IPS-18c (cell line): Measurements from ENCODE around the gene CCHCR1.

Experiments
- H3K4me3 ChIP-seq: 2 replicates; pipeline ENCODE4 v1.7.0; 2013; ENCODE audit warnings: low read depth, mild to moderate bottlenecking, low read length, moderate library complexity; ENCODE audit not compliant: insufficient read depth
- H3K9me3 ChIP-seq: one replicate; pipeline ENCODE4 v1.6.1; 2013; ENCODE audit warnings: mild to moderate bottlenecking, low read length, moderate library complexity; ENCODE audit not compliant: control insufficient read depth, insufficient read depth

CCHCR1 gene

GRCh38 chr6:31149827-31150447 is 7.7 kb downstream of the CCHCR1 start:
- no peak overlapping the region for H3K4me3 ChIP-seq

GRCh38 chr6:31145386-31145785 is 12.2 kb downstream of the CCHCR1 start:
- Histone ChIP-seq H3K4me3 (no peak overlapping the region), H3K9me3 (no peaks in the 10 kb centered on the region)

More at GRCh38 chr6:31149827-31150447, 7.7 kb downstream of the CCHCR1 start:
- H3K9me3 ChIP-seq = no peaks in the 10 kb centered on the region

GRCh38 chr6:31144970-31145340 is 12.6 kb downstream of the CCHCR1 start:
- no peak overlapping the region for H3K4me3 ChIP-seq
- no peaks in the 10 kb centered on the region for H3K9me3 ChIP-seq

- Histone ChIP-seq H3K9me3 (no peaks in the 10 kb centered on the region), H3K4me3 (no peak overlapping the region)
Measured at GRCh38 chr6:31144296-31144969, 13.2 kb downstream of the CCHCR1 start.

- no peaks in the 10 kb centered on the region for H3K9me3 ChIP-seq
Measured at GRCh38 chr6:31143148-31143547, 14.5 kb downstream of the CCHCR1 start.

GRCh38 chr6:31142361-31142761 is 15.2 kb downstream of the CCHCR1 start:
- Histone ChIP-seq H3K9me3 (no peaks in the 10 kb centered on the region), H3K4me3 (no peak overlapping the region; the same call in 1 of the 2 replicates)

More at GRCh38 chr6:31143148-31143547, 14.5 kb downstream of the CCHCR1 start:
- no peak overlapping the region; the same call in 1 of the 2 replicates for H3K4me3 ChIP-seq

GRCh38 chr6:31140643-31141042 is 17.0 kb downstream of the CCHCR1 start:
- H3K4me3 ChIP-seq = no peak overlapping the region

GRCh38 chr6:31139599-31139998 is 18.0 kb downstream of the CCHCR1 start:
- H3K4me3 ChIP-seq = no peak overlapping the region
- H3K9me3 ChIP-seq = no peaks in the 10 kb centered on the region

More at GRCh38 chr6:31140643-31141042, 17.0 kb downstream of the CCHCR1 start:
- no peaks in the 10 kb centered on the region for H3K9me3 ChIP-seq

GRCh38 chr6:31138982-31139381 is 18.6 kb downstream of the CCHCR1 start, which contains the start of gene PSORS1C2:
PSORS1C2 (minus strand) TSS chr6:31139066; CDS start chr6:31139026, 40 bp downstream.
- no peaks in the 10 kb centered on the region for H3K9me3 ChIP-seq
- H3K4me3 ChIP-seq = peak within 1 kb of the TSS; percentile 31; the same call in 1 of the 2 replicates

- H3K9me3 ChIP-seq = no peaks in the 10 kb centered on the region
- H3K4me3 ChIP-seq = no peak overlapping the region
Measured at GRCh38 chr6:31135710-31136109, 21.9 kb downstream of the CCHCR1 start.

GRCh38 chr6:31132806-31133205 is 24.8 kb downstream of the CCHCR1 start:
- no peak overlapping the region for H3K4me3 ChIP-seq
- H3K9me3 ChIP-seq = no peaks in the 10 kb centered on the region

GRCh38 chr6:31131595-31131994 is 26.0 kb downstream of the CCHCR1 start:
- no peak overlapping the region for H3K4me3 ChIP-seq
- H3K9me3 ChIP-seq = no peaks in the 10 kb centered on the region

GRCh38 chr6:31130751-31131150 is 26.9 kb downstream of the CCHCR1 start:
- Histone ChIP-seq H3K9me3 (no peaks in the 10 kb centered on the region), H3K4me3 (no peak overlapping the region)

- Histone ChIP-seq H3K4me3 (no peak overlapping the region), H3K9me3 (no peaks in the 10 kb centered on the region)
Measured at GRCh38 chr6:31129130-31129529, 28.5 kb downstream of the CCHCR1 start.

- Histone ChIP-seq H3K4me3 (no peak overlapping the region), H3K9me3 (no peaks in the 10 kb centered on the region)
Measured at GRCh38 chr6:31128093-31128676, 29.4 kb downstream of the CCHCR1 start.

- Histone ChIP-seq H3K9me3 (no peaks in the 10 kb centered on the region), H3K4me3 (no peak overlapping the region)
Measured at GRCh38 chr6:31126396-31127175, 31.0 kb downstream of the CCHCR1 start.

GRCh38 chr6:31125586-31126363 is 31.8 kb downstream of the CCHCR1 start:
- Histone ChIP-seq H3K4me3 (no peak overlapping the region), H3K9me3 (no peaks in the 10 kb centered on the region)
